K562 (cell line): ENCODE results near the gene SHROOM3. TPM values are rescaled to one million over a fixed set of nuclear protein-coding genes. Genes with fewer than 3 reads are reported as not detected.

ENCODE experiments used
- ATAC-seq: fragments of 200-7000 bp; cut with Tn5 transposase; 3 replicates; pipeline ENCODE4 v1.9.1; 2020; ENCODE audit warnings: moderate library complexity
- BruUV-seq: library from RNA; stranded (reverse); fragments of 400-500 nt; replicated peaks from 2 replicates; lab custom pipeline; 2021; lab: Mats Ljungman, UMichigan
- CTCF ChIA-PET: fragments of 300-600 bp; formaldehyde crosslinking; extraction: SDS; loops from one replicate; lab custom pipeline; 2021; ENCODE audit warnings: low intra/inter-chr PET ratio; lab: Yijun Ruan, JAX
- POLR2A ChIA-PET: fragments of 300-600, 350-650 bp; sonication (Branson Sonifier 250); formaldehyde crosslinking; extraction: SDS; loops from one replicate; lab custom pipeline; 2021; ENCODE audit warnings: antibody characterized with exemption, inconsistent platforms; lab: Yijun Ruan, JAX
- DNase-seq, 4 experiments: peaks; one replicate each; pipeline versions ENCODE4 v3.0.0 to v3.0.0-alpha.2; 2011 to 2018; ENCODE audit warnings: low spot score in 3 of 4, mixed read lengths in 3 of 4; ENCODE audit errors: extremely low read depth in 1 of 4
- FAIRE-seq: peaks from 2 replicates; lab custom pipeline; 2011; peaks lifted over from hg19 to GRCh38; lab: Jason Lieb, UNC
- H2AFZ ChIP-seq: 2 replicates; pipeline ENCODE4 v1.6.0; 2011; ENCODE audit warnings: low read depth, low read length, control low read depth, inconsistent platforms
- H3K27ac ChIP-seq: fragments of 200-600 bp; 3 replicates; pipeline ENCODE4 v1.8.0; 2011; ENCODE audit warnings: low read depth, mild to moderate bottlenecking, control low read depth, inconsistent platforms, low read length, moderate library complexity, mixed read lengths; ENCODE audit errors: extremely low read depth
- H3K27me3 ChIP-seq, 2 experiments: fragments of 300-600 bp in 1 of 2; 2 replicates in 1 of 2; 3 replicates in 1 of 2; pipeline versions ENCODE4 v1.6.0 to v1.8.0; 2011; ENCODE audit warnings: inconsistent platforms in 2 of 2, low read length in 2 of 2, mild to moderate bottlenecking in 1 of 2, mixed read lengths in 1 of 2, moderate library complexity in 1 of 2; ENCODE audit not compliant: control insufficient read depth in 2 of 2, insufficient read depth in 2 of 2
- H3K36me3 ChIP-seq: fragments of 300-600 bp; 3 replicates; pipeline ENCODE4 v1.8.0; 2011; ENCODE audit warnings: mild to moderate bottlenecking, low read length, inconsistent platforms; ENCODE audit not compliant: control insufficient read depth, insufficient read depth
- H3K4me1 ChIP-seq, 2 experiments: fragments of 200-600 bp in 1 of 2; replicated peaks in 1 of 2; 2 replicates in 1 of 2; 3 replicates in 1 of 2; pipeline versions ENCODE4 v1.5.1 to v1.8.0; 2011; ENCODE audit warnings: inconsistent platforms in 2 of 2, low read length in 2 of 2, mild to moderate bottlenecking in 1 of 2, mixed read lengths in 1 of 2, moderate library complexity in 1 of 2; ENCODE audit not compliant: control insufficient read depth in 2 of 2, insufficient read depth in 2 of 2
- H3K4me2 ChIP-seq: 2 replicates; pipeline ENCODE4 v1.6.1; 2011; ENCODE audit warnings: low read length, control low read depth, inconsistent platforms, mixed read lengths; ENCODE audit not compliant: insufficient read depth
- H3K4me3 ChIP-seq: fragments of 200-600 bp; sonication (generic), shearing (Covaris generic); 2 replicates; pipeline ENCODE4 v1.5.1; 2016; ENCODE audit warnings: control low read depth, inconsistent platforms
- H3K79me2 ChIP-seq: fragments of 200-600 bp; 3 replicates; pipeline ENCODE4 v1.8.0; 2011; ENCODE audit warnings: low read length, inconsistent platforms; ENCODE audit not compliant: control insufficient read depth, insufficient read depth
- H3K9ac ChIP-seq, 2 experiments: 2 replicates each; pipeline versions ENCODE4 v1.6.0 to v1.6.1; 2011; ENCODE audit warnings: low read depth in 2 of 2, low read length in 2 of 2, control low read depth in 1 of 2, inconsistent platforms in 1 of 2, mild to moderate bottlenecking in 1 of 2, mixed read lengths in 1 of 2; ENCODE audit not compliant: insufficient read depth in 1 of 2
- H3K9me1 ChIP-seq: one replicate; pipeline ENCODE4 v1.6.0; 2011; ENCODE audit warnings: inconsistent platforms, mild to moderate bottlenecking, low read length, moderate library complexity; ENCODE audit not compliant: control insufficient read depth, insufficient read depth
- H3K9me3 ChIP-seq: replicated peaks from 2 replicates; pipeline ENCODE4 v1.5.1; 2011; ENCODE audit warnings: low read depth, low read length, inconsistent platforms; ENCODE audit not compliant: control insufficient read depth, insufficient read depth
- H4K20me1 ChIP-seq: replicated peaks from 2 replicates; pipeline ENCODE4 v1.6.1; 2011; ENCODE audit warnings: low read length, inconsistent platforms, mixed read lengths; ENCODE audit not compliant: control insufficient read depth, insufficient read depth
- EZH2 ChIP-seq: IDR thresholded peaks from 2 replicates; pipeline ENCODE4 v1.6.1; 2012; ENCODE audit warnings: low read depth, mild to moderate bottlenecking, inconsistent platforms, low read length, borderline replicate concordance
- KLF10 ChIP-seq: fragments of 250-450 bp; sonication (Bioruptor Pico); IDR thresholded peaks from 2 replicates; pipeline ENCODE4 v1.6.1; 2021; ENCODE audit warnings: matching md5 sums
- LCOR ChIP-seq: sonication (generic); formaldehyde crosslinking; IDR thresholded peaks from 2 replicates; pipeline ENCODE4 v1.8.0; 2022; ENCODE audit warnings: mild to moderate bottlenecking, missing genetic modification reagents
- MBD1 ChIP-seq: fragments of 250-450 bp; sonication (Bioruptor Pico); IDR thresholded peaks from 2 replicates; pipeline ENCODE4 v1.8.0; 2022; ENCODE audit warnings: inconsistent platforms
- MYC ChIP-seq, 2 experiments: fragments of 250-450 bp in 1 of 2; sonication (Bioruptor Pico) in 1 of 2; IDR thresholded peaks; 2 replicates each; pipeline versions ENCODE4 v1.5.1 to v1.6.1; 2012 to 2021; ENCODE audit warnings: low read depth in 2 of 2, borderline replicate concordance in 1 of 2, improper control_type of control experiment in 1 of 2, low read length in 1 of 2, mild to moderate bottlenecking in 1 of 2, moderate library complexity in 1 of 2
- NCOA1 ChIP-seq: fragments of 450-650 bp; IDR thresholded peaks from 2 replicates; pipeline ENCODE4 v1.6.1; 2016; ENCODE audit warnings: low read depth
- NR1H2 ChIP-seq: sonication (generic); formaldehyde crosslinking; IDR thresholded peaks from 2 replicates; pipeline ENCODE4 v1.4.0; 2020; ENCODE audit warnings: mild to moderate bottlenecking, missing genetic modification reagents
- PHF21A ChIP-seq: fragments of 450-650 bp; IDR thresholded peaks from 2 replicates; pipeline ENCODE4 v1.6.1; 2017; ENCODE audit warnings: low read depth, borderline replicate concordance
- THRAP3 ChIP-seq: fragments of 450-650 bp; IDR thresholded peaks from 2 replicates; pipeline ENCODE4 v1.6.1; 2016; ENCODE audit warnings: mild to moderate bottlenecking, inconsistent platforms, borderline replicate concordance
- U2AF1 ChIP-seq: fragments of 200-400 bp; formaldehyde crosslinking; optimal IDR thresholded peaks from 2 replicates; pipeline ENCODE3; 2017; ENCODE audit warnings: mild to moderate bottlenecking, low read depth, low read length, moderate library complexity
- ZNF253 ChIP-seq: fragments of 250-450 bp; sonication (Bioruptor Pico); conservative IDR thresholded peaks from 2 replicates; pipeline ENCODE4 v1.6.1; 2021; ENCODE audit warnings: mild to moderate bottlenecking
- ZNF3 ChIP-seq: fragments of 250-450 bp; sonication (Bioruptor Pico); IDR thresholded peaks from 2 replicates; pipeline ENCODE4 v1.5.0; 2021; ENCODE audit warnings: mild to moderate bottlenecking, moderate library complexity
- WGBS: fragments of 100-300 bp; shearing (Covaris generic); methylation state at CpG from one replicate; pipeline ENCODE4 v1.1.6; 2016; ENCODE audit warnings: low coverage, mixed read lengths; ENCODE audit not compliant: insufficient coverage; ENCODE audit errors: missing lambda C conversion rate; 5-methylcytosine and 5-hydroxymethylcytosine counted together
- in situ Hi-C: fragments of 300-500 bp; cut with MboI; formaldehyde crosslinking; loops from 4 replicates; pipeline ENCODE4 v1.15.0; 2018; ENCODE audit warnings: inconsistent platforms, mixed read lengths
- intact Hi-C: fragments of 100-400 bp; cut with micrococcal nuclease; formaldehyde crosslinking; loops from 2 replicates; pipeline ENCODE4 v1.14.2; 2022
- polyA plus RNA-seq, 8 experiments: library from polyadenylated mRNA; depleted of rRNA in 4 of 8; stranded (reverse) in 5 of 8; unstranded in 3 of 8; fragments of >200 nt; fragmentation: Nextera tagmentation in 2 of 8; fragmentation: Illumina TruSeq in 1 of 8; extraction: Ambion mirVana in 2 of 8; extraction: Trizol in 1 of 8; gene quantifications; 2 replicates each; pipeline versions ENCODE4 v1.2.1 to v1.2.3, GENCODE V29; 2011 to 2014; ENCODE audit warnings: inconsistent platforms in 1 of 8, missing spikeins in 1 of 8
- total RNA-seq, 7 experiments: library from RNA; depleted of rRNA in 6 of 7; stranded (reverse); fragments of >200 nt in 6 of 7; fragmentation: Illumina TruSeq in 2 of 7; extraction: Trizol in 2 of 7; gene quantifications; 2 replicates each; pipeline versions ENCODE4 v1.2.1 to v1.2.3, GENCODE V29; 2011 to 2021; ENCODE audit warnings: low replicate concordance in 1 of 7
- TF ChIP-seq, protein P1 (sequence below), 2 experiments: IDR thresholded peaks in 1 of 2; conservative IDR thresholded peaks in 1 of 2; 2 replicates each; pipeline ENCODE4 v1.6.1; 2016; ENCODE audit warnings: low read depth in 2 of 2, mild to moderate bottlenecking in 1 of 2, missing compliant biosample characterization in 1 of 2, missing genetic modification characterization in 1 of 2, moderate library complexity in 1 of 2

SHROOM3 gene
- total and polyA plus RNA-seq, 9 of the 15 experiments (the other 6 are each of a cell fraction or from before 2014, with no cell fraction given): 0.01 to 0.07 TPM; not detected in 7

- WGBS: 15% methylated on average over 6 of the region's 12 CpGs
- intact Hi-C loops (no loop called here), in situ Hi-C loops (no loop called here)
- H3K9me1 ChIP-seq: no peaks in the 10 kb centered on the region
- no peaks in the 10 kb centered on the region for H4K20me1 ChIP-seq
- no peaks in the 10 kb centered on the region for H3K36me3 ChIP-seq
- H3K4me3 ChIP-seq: no peak overlapping the region
- H3K27ac ChIP-seq: no peak overlapping the region
- ChIA-PET POLR2A (no interaction called here), CTCF (no interaction called here)
- no peaks in the 10 kb centered on the region for H3K4me1 ChIP-seq
- H2AFZ ChIP-seq: no peak overlapping the region
- H3K9me3 ChIP-seq: no peaks in the 10 kb centered on the region
- DNase-seq (peak in 1 of 4 experiments; percentile 2), ATAC-seq (no peak), FAIRE-seq (no peak)
- no peak overlapping the region for H3K4me2 ChIP-seq
- BruUV-seq: no TSS peak
- no peaks in the 10 kb centered on the region for H3K79me2 ChIP-seq
- no peak overlapping the region for H3K9ac ChIP-seq
- no peak for TF ChIP-seq KLF10
- no peak for TF ChIP-seq THRAP3
- no peak for TF ChIP-seq EZH2
- TF ChIP-seq LCOR: no peak
- no peak for TF ChIP-seq MBD1
- TF ChIP-seq NCOA1: no peak
- no peak for TF ChIP-seq PHF21A
- TF ChIP-seq NR1H2 (CRISPR knock-in tag): no peak
- TF ChIP-seq ZNF3 (CRISPR knock-in tag): no peak
- TF ChIP-seq ZNF253: no peak
- no peak for TF ChIP-seq U2AF1
- no peak for TF ChIP-seq MYC (IDR thresholded peaks at IDR 0.05; ENCODE audit: low read depth, low read length)
- no peak for TF ChIP-seq MYC (CRISPR knock-in tag; IDR thresholded peaks at IDR 0.05; ENCODE audit: borderline replicate concordance, low read depth)
- TF ChIP-seq, protein P1, sequence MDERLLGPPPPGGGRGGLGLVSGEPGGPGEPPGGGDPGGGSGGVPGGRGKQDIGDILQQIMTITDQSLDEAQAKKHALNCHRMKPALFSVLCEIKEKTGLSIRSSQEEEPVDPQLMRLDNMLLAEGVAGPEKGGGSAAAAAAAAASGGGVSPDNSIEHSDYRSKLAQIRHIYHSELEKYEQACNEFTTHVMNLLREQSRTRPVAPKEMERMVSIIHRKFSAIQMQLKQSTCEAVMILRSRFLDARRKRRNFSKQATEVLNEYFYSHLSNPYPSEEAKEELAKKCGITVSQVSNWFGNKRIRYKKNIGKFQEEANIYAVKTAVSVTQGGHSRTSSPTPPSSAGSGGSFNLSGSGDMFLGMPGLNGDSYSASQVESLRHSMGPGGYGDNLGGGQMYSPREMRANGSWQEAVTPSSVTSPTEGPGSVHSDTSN (CRISPR knock-in tag; IDR thresholded peaks at IDR 0.05; ENCODE audit: low read depth): no peak
- TF ChIP-seq, protein P1 (tag; conservative IDR thresholded peaks at IDR 0.05; ENCODE audit: low read depth): no peak
- H3K27me3 ChIP-seq: peaks cover 2 to 4% of the 10 kb centered on the region in 2 experiments; a peak in 1 of 5 replicates
Observed at GRCh38 chr4:76811604-76812412, 376.8 kb downstream of the SHROOM3 start.
